Heart right ventricle (tissue), 16 donors: ENCODE measurements around the gene THG1L. TPM values are rescaled to one million over a fixed set of nuclear protein-coding genes. Genes with fewer than 3 reads are reported as not detected.

Source experiments
- ATAC-seq, 8 donors: fragments of 200-7000 bp; cut with Tn5 transposase; one replicate each; pipeline ENCODE4 v1.9.1; 2020; ENCODE audit warnings: mild to moderate bottlenecking in 8 of 8, moderate library complexity in 8 of 8, moderate number of reproducible peaks in 1 of 8
- DNase-seq, 2 donors: peaks; one replicate each; pipeline ENCODE4 v3.0.0-alpha.2; 2020
- H3K27ac ChIP-seq, 10 donors: fragments of 200-600 bp; sonication (generic) in 2 of 10; one replicate each; pipeline versions ENCODE4 v1.5.0 to v1.8.0; 2020 to 2022; ENCODE audit warnings: mild to moderate bottlenecking in 3 of 10
- H3K27me3 ChIP-seq, 7 donors: fragments of 200-600 bp; one replicate each; pipeline ENCODE4 v1.8.0; 2021 to 2022; ENCODE audit warnings: mild to moderate bottlenecking in 2 of 7
- H3K36me3 ChIP-seq, 9 donors: fragments of 200-600 bp; sonication (generic) in 1 of 9; one replicate each; pipeline versions ENCODE4 v1.5.0 to v1.8.0; 2020 to 2022; ENCODE audit warnings: mild to moderate bottlenecking in 2 of 9
- H3K4me1 ChIP-seq, 9 donors: fragments of 200-600 bp; sonication (generic) in 1 of 9; one replicate each; pipeline versions ENCODE4 v1.5.0 to v1.8.0; 2020 to 2022; ENCODE audit warnings: mild to moderate bottlenecking in 4 of 9
- H3K4me3 ChIP-seq, 10 donors: fragments of 200-600 bp; sonication (generic) in 2 of 10; one replicate each; pipeline versions ENCODE4 v1.5.0 to v1.8.0; 2020 to 2022; ENCODE audit warnings: mild to moderate bottlenecking in 7 of 10, moderate library complexity in 2 of 10
- H3K9me3 ChIP-seq, 11 donors: fragments of 200-600 bp in 10 of 11; sonication (generic) in 2 of 11; one replicate each; pipeline versions ENCODE4 v1.5.0 to v1.8.0; 2013 to 2022; ENCODE audit warnings: mild to moderate bottlenecking in 2 of 11, control low read depth in 1 of 11, moderate library complexity in 1 of 11
- WGBS, 2 donors: extraction: QIAGEN DNeasy Blood & Tissue Kit; methylation state at CpG; one replicate each; pipeline ENCODE4 v1.1.7; 2013; ENCODE audit warnings: inconsistent platforms in 1 of 2; 5-methylcytosine and 5-hydroxymethylcytosine counted together
- intact Hi-C, 10 donors: fragments of 100-400 bp; cut with DNase I; formaldehyde crosslinking; loops; one replicate each; pipeline versions ENCODE4 v1.11.1 to v1.14.2; 2022
- polyA plus RNA-seq, 2 donors: library from polyadenylated mRNA; stranded (reverse); fragments of 200-250 nt; gene quantifications; one replicate each; pipeline ENCODE4 v1.2.3, GENCODE V29; 2013
- total RNA-seq, 10 donors: library from RNA; stranded (reverse); fragmentation: NEBNext Ultra II Directional in 3 of 10; extraction: Animal tissue kit (Norgen Biotek cat#: 25700) in 3 of 10; gene quantifications; one replicate each; pipeline versions ENCODE4 v1.2.1 to v1.2.4, GENCODE V29; 2021 to 2023
- TF ChIP-seq, protein P1 (sequence below), 9 donors: fragments of 200-600 bp; sonication (generic) in 2 of 9; IDR thresholded peaks; one replicate each; pipeline versions ENCODE4 v1.5.0 to v1.8.0; 2021 to 2022; ENCODE audit warnings: antibody characterized with exemption in 9 of 9, mild to moderate bottlenecking in 5 of 9, moderate library complexity in 1 of 9
- donor health status: Arrhythmogenic right ventricular cardiomyopathy.
- donor health status: ischemic (EF 13 %, LVEDD 7.1; RV severe dilation, severe dysfunction).
- donor health status: healthy with polysubstance abuse.
- donor health status: DM: no; HTN: yes; CAD: no.
- donor health status: DM: no; HTN: no; CAD: no.
- donor health status: ischemic (EF 25% LVEDD 6.9; RV normal size, moderate dysfunction).
- donor health status: ischemic (EF 25% LVEDD 5.7; RV mildly dilated, moderate dysfunction).
- donor health status: healthy.
- donor health status: DM: yes; HTN: yes; CAD: no.
- donor health status: Ischemic cardiomyopathy.
- donor health status: ischemic (EF 35%, LVEDD 5.7; RV mildly dilated, moderate dysfunction).
- donor health status: nonischemic (EF 11% LVEDD 7.7; RV severe dilation, severe dysfunction).
- donor health status: DM: yes; HTN: yes; CAD: no.
- donor health status: PGD.
- donor health status: ischemic (EF 29% LVEDD 5.4; RV normal size, mild dysfunction).
- donor health status: nonischemic (EF 23%, LVEDD 6.1; RV moderate dilation, normal function).

THG1L gene
- total and polyA plus RNA-seq, 12 donors = 3.4 to 11.9 (median 6.3) TPM

DNA sequence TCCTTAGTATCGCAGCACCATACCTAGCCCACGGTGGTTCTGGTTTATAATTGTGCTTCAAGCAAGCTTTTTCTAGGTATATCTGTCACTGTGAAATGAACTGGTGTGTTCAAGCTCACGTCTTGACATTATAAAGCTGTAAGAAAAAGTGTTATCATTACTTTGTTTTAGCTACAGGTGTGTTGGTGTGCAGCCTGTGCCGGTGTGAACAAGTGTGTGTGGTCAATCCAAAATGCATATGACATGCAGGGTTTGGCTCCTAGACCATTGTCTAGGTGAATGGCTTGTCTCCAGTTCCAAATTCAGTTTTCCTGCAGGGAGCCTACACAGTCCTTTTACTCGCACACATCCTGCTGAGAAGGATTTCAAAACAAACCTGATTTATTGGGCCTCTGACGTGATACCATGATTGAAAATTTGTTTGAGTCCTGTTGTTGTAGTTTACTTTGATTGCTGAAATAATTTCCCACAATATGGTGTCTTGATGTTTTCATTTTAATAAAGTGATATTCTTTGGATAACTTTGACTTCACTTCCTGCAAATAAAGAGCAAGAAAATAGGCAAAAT lies 16.0 kb downstream of the THG1L start:
- DNase-seq (no peak), ATAC-seq (no peak)
- H3K4me3 ChIP-seq = no peak overlapping the region
- TF ChIP-seq, protein P1, sequence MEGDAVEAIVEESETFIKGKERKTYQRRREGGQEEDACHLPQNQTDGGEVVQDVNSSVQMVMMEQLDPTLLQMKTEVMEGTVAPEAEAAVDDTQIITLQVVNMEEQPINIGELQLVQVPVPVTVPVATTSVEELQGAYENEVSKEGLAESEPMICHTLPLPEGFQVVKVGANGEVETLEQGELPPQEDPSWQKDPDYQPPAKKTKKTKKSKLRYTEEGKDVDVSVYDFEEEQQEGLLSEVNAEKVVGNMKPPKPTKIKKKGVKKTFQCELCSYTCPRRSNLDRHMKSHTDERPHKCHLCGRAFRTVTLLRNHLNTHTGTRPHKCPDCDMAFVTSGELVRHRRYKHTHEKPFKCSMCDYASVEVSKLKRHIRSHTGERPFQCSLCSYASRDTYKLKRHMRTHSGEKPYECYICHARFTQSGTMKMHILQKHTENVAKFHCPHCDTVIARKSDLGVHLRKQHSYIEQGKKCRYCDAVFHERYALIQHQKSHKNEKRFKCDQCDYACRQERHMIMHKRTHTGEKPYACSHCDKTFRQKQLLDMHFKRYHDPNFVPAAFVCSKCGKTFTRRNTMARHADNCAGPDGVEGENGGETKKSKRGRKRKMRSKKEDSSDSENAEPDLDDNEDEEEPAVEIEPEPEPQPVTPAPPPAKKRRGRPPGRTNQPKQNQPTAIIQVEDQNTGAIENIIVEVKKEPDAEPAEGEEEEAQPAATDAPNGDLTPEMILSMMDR (IDR thresholded peaks at IDR 0.05) = no peak
- H3K27me3 ChIP-seq = no peaks in the 10 kb centered on the region
- peaks cover 0 to 20% (median 12%) of the 10 kb centered on the region in 9 donors for H3K4me1 ChIP-seq
- 85 to 88% methylated on average over 6 of the region's 6 CpGs for WGBS, 2 donors
- H3K36me3 ChIP-seq = peaks cover 0 to 11% (median 3%) of the 10 kb centered on the region in 9 donors
- H3K9me3 ChIP-seq = no peaks in the 10 kb centered on the region
- no peak overlapping the region for H3K27ac ChIP-seq
- intact Hi-C loops = no loop called here

DNA sequence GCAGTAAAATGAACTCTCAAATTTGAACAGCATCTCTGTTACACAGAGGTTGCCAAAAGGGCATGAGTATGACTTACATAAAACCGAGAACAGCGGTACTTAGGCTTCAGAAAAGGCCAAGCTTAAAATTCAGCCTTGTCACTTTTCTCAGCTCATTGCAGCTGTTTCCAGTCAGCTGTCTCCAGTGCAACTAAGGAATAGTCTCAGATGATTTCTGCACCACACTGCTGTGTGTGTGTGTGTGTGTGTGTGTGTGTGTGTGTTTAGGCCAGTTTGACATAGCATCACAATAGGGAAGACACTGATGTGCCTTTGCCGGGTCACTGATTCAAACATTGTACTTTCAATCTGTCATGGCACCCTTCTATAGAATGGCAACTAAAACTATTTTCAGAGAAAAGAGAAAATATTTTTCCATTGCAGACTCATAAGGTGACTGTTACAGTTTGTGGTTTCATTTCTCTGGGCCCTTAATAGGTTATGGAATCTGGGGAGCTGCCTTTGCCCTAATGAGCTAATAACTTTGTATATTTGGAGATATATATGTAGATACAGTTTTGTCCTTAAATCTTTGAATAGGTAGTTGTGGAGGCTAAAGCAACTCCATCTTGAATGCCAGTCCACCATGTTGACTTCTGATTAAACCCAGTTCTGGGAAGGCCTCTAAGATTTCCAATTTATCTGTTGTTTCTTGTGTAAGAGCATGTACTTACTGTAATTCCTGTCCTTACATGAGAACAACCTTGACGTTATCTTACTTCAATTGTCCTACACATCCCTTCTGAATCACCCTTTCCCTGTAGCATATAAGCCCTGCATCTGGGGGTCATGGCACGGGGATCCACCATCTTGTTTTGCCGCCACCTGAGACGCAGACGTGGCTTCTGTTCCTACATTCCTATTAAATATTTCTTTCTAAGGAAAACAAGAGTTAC lies 16.8 kb downstream of the THG1L start:
- Histone ChIP-seq H3K36me3 (peaks cover 0 to 19% (median 11%) of the 10 kb centered on the region in 9 donors), H3K27ac (no peak overlapping the region), H3K27me3 (no peaks in the 10 kb centered on the region), H3K4me3 (no peak overlapping the region), H3K4me1 (peaks cover 0 to 18% (median 12%) of the 10 kb centered on the region in 9 donors), H3K9me3 (no peaks in the 10 kb centered on the region)
- DNase-seq (no peak), ATAC-seq (no peak)
- WGBS, 2 donors = 93 to 96% methylated on average over 8 of the region's 8 CpGs
- TF ChIP-seq, protein P1 (IDR thresholded peaks at IDR 0.05) = no peak
- intact Hi-C loops = no loop called here

DNA sequence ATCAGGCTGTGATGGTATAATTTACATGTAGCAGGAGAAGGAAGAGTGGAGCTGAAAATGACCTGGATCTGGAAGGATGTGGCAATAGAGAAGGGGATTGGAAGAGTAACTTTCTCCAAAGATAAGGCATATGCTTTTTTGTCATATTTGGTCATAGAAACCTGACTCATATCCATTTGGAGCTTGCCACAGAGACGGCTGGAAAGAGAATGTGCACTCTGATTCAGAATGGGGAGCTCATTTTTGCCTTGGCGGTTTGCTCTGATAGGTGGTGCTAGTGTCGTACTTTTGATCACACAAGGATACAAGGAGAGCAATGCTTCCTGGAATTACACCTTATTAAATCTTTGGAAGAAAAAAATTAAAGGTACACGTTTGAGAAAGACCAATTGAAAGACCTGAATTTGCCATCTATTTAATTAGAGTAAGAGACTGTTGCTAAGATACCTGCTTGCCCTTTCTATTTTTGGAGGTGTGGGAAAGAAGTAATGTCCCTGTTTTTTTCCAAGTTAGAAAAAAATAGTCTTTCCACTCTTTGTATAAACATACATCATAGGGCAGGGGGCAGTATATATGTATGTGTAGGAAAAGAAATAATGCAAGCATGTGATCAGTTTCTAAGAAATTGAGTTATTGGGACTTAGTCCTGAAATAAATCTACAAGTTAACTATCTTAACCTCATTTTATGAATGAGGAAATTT lies 17.7 kb downstream of the THG1L start:
- Histone ChIP-seq H3K36me3 (peaks cover 0 to 27% (median 18%) of the 10 kb centered on the region in 9 donors), H3K9me3 (no peaks in the 10 kb centered on the region), H3K4me1 (peaks cover 0 to 15% (median 12%) of the 10 kb centered on the region in 9 donors), H3K4me3 (no peak overlapping the region), H3K27me3 (no peaks in the 10 kb centered on the region), H3K27ac (no peak overlapping the region)
- ATAC-seq (no peak), DNase-seq (no peak)
- intact Hi-C loops = no loop called here
- WGBS, 2 donors = 78 to 84% methylated on average over 4 of the region's 4 CpGs
- TF ChIP-seq, protein P1 (IDR thresholded peaks at IDR 0.05) = no peak

DNA sequence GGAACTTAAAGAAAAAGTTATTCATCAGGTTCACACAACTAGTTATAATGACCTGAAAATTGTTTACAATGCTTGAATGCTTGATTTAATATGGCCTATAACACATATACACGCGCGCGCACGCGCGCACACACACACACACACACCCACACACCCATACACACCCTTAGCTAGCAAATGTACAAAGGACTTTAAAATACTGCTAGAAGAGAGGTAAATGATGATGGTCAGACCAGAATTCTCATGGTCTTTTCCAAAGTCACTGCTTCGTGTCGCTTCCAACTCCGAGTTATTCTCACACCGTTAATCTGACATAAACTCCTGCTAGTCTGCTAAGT lies 18.2 kb downstream of the THG1L start:
- 85 to 91% methylated on average over 11 of the region's 11 CpGs for WGBS, 2 donors
- no peak overlapping the region for H3K4me3 ChIP-seq
- intact Hi-C loops = no loop called here

More for the DNA sequence above, 18.2 kb downstream of the THG1L start:
- ATAC-seq (no peak), DNase-seq (no peak)
- TF ChIP-seq, protein P1 (IDR thresholded peaks at IDR 0.05) = no peak
- Histone ChIP-seq H3K36me3 (peaks cover 0 to 33% (median 19%) of the 10 kb centered on the region in 9 donors), H3K4me1 (peaks cover 0 to 12% (median 8%) of the 10 kb centered on the region in 9 donors), H3K27me3 (no peaks in the 10 kb centered on the region), H3K27ac (no peak overlapping the region), H3K9me3 (no peaks in the 10 kb centered on the region)
